WTC11 (cell line): ENCODE measurements around the gene ACRV1. TPM values are rescaled to one million over a fixed set of nuclear protein-coding genes. Genes with fewer than 3 reads are reported as not detected.
"Not testable (repeated sequence)": the region's sequence is repeated elsewhere in the genome, so short reads cannot be mapped to it uniquely, and the experiment has no call there.

ENCODE experiments used
- ATAC-seq: fragments of 200-7000 bp; cut with Tn5 transposase; 2 replicates; pipeline ENCODE4 v1.10.0; 2021; ENCODE audit warnings: mild to moderate bottlenecking, moderate library complexity
- CTCF ChIA-PET: fragments of 300-600 bp; sonication (Branson Sonifier 250); formaldehyde crosslinking; loops from one replicate; lab custom pipeline; 2021; ENCODE audit warnings: antibody characterized with exemption; lab: Charles Lee
- POLR2A ChIA-PET: fragments of 350-600 bp; sonication (Branson Sonifier 250); formaldehyde crosslinking; loops from one replicate; lab custom pipeline; 2021; ENCODE audit warnings: antibody characterized with exemption; lab: Charles Lee
- DNase-seq: peaks from one replicate; pipeline ENCODE4 v3.0.0; 2021; ENCODE audit warnings: low spot score
- H3K27ac Mint-ChIP-seq: 2 replicates; pipeline ENCODE4 v1.8.0; 2021; ENCODE audit warnings: mixed read lengths
- H3K27me3 Mint-ChIP-seq: 2 replicates; pipeline ENCODE4 v1.8.0; 2021; ENCODE audit warnings: low read depth, mild to moderate bottlenecking, moderate library complexity, mixed read lengths
- H3K36me3 Mint-ChIP-seq: 2 replicates; pipeline ENCODE4 v1.8.0; 2021; ENCODE audit warnings: mixed read lengths
- H3K4me1 Mint-ChIP-seq: 2 replicates; pipeline ENCODE4 v1.8.0; 2022; ENCODE audit warnings: mixed read lengths
- H3K4me3 Mint-ChIP-seq: 2 replicates; pipeline ENCODE4 v1.8.0; 2021; ENCODE audit warnings: mild to moderate bottlenecking, moderate library complexity, mixed read lengths
- H3K9me3 Mint-ChIP-seq: 2 replicates; pipeline ENCODE4 v1.8.0; 2021; ENCODE audit warnings: mixed read lengths
- ATF6 ChIP-seq: sonication (generic); formaldehyde crosslinking; IDR thresholded peaks from 2 replicates; pipeline ENCODE4 v1.8.1; 2023; ENCODE audit warnings: mild to moderate bottlenecking, missing genetic modification reagents
- ELF4 ChIP-seq: sonication (generic); formaldehyde crosslinking; IDR thresholded peaks from 2 replicates; pipeline ENCODE4 v1.8.1; 2022; ENCODE audit warnings: low read depth, mild to moderate bottlenecking, moderate library complexity, missing genetic modification reagents
- FOXP1 ChIP-seq: sonication (generic); formaldehyde crosslinking; IDR thresholded peaks from 2 replicates; pipeline ENCODE4 v1.8.0; 2022; ENCODE audit warnings: missing genetic modification reagents, mild to moderate bottlenecking, moderate library complexity, borderline replicate concordance
- GTF2I ChIP-seq: fragments of 250-450 bp; sonication (Bioruptor Pico); conservative IDR thresholded peaks from 2 replicates; pipeline ENCODE4 v1.4.0; 2021; ENCODE audit warnings: mild to moderate bottlenecking
- HMGA2 ChIP-seq: fragments of 250-450 bp; sonication (Bioruptor Pico); IDR thresholded peaks from 2 replicates; pipeline ENCODE4 v1.4.0; 2021; ENCODE audit warnings: mild to moderate bottlenecking, moderate library complexity
- JAZF1 ChIP-seq: fragments of 250-450 bp; sonication (Bioruptor Pico); IDR thresholded peaks from 2 replicates; pipeline ENCODE4 v1.9.0; 2021; ENCODE audit warnings: moderate library complexity, mild to moderate bottlenecking, inconsistent platforms
- OVOL2 ChIP-seq: fragments of 250-450 bp; sonication (Bioruptor Pico); IDR thresholded peaks from 2 replicates; pipeline ENCODE4 v1.9.0; 2021; ENCODE audit warnings: mild to moderate bottlenecking, borderline replicate concordance
- SMAD4 ChIP-seq: sonication (generic); formaldehyde crosslinking; IDR thresholded peaks from 2 replicates; pipeline ENCODE4 v1.8.0; 2022; ENCODE audit warnings: mild to moderate bottlenecking, missing genetic modification reagents
- TCF7 ChIP-seq: sonication (generic); formaldehyde crosslinking; IDR thresholded peaks from 2 replicates; pipeline ENCODE4 v1.8.0; 2022; ENCODE audit warnings: mild to moderate bottlenecking, low read depth, missing genetic modification reagents, moderate library complexity
- ZMAT4 ChIP-seq: fragments of 250-450 bp; sonication (Bioruptor Pico); IDR thresholded peaks from 2 replicates; pipeline ENCODE4 v1.9.0; 2021; ENCODE audit warnings: mild to moderate bottlenecking
- ZNF232 ChIP-seq: sonication (generic); formaldehyde crosslinking; IDR thresholded peaks from 2 replicates; pipeline ENCODE4 v1.8.0; 2022; ENCODE audit warnings: mild to moderate bottlenecking, missing genetic modification reagents
- ZSCAN18 ChIP-seq: fragments of 250-450 bp; sonication (Bioruptor Pico); IDR thresholded peaks from 2 replicates; pipeline ENCODE4 v2.1.2; 2022; ENCODE audit warnings: mild to moderate bottlenecking, moderate library complexity
- total RNA-seq: library from RNA; stranded (reverse); gene quantifications from 3 replicates; pipeline ENCODE4 v1.2.3, GENCODE V29; 2021
- TF ChIP-seq, protein P1 (sequence below): fragments of 250-450 bp; sonication (Bioruptor Pico); conservative IDR thresholded peaks from 2 replicates; pipeline ENCODE4 v1.9.0; 2021; ENCODE audit warnings: mild to moderate bottlenecking
- TF ChIP-seq, protein P2 (sequence below): fragments of 250-450 bp; sonication (Bioruptor Pico); IDR thresholded peaks from 2 replicates; pipeline ENCODE4 v1.8.0; 2021; ENCODE audit warnings: mild to moderate bottlenecking
- TF ChIP-seq, protein P3 (sequence below): sonication (generic); formaldehyde crosslinking; IDR thresholded peaks from 2 replicates; pipeline ENCODE4 v1.8.0; 2022; ENCODE audit warnings: mild to moderate bottlenecking, missing genetic modification reagents

The ACRV1 gene
- total RNA-seq, 1 experiment from 2014 or later: not detected

DNA sequence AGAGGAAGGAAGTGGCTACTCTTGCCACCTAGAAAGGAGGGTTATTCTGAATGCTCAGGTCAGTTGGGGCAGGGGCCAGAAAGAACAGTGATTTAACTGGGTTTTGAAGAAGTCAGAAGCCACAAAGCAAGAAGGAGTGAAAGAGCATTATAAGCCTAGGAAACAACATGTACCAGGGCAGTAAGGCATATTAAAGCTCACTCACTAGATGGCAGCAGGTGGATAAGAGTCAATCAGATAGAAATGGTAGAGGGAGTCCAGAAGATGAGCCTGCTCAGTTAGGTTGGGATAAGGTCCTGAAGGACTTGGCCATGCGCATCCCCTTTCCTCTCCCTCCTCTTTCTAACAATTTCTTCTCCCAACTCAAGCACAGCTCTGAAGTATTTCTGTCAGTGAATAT is 43.5 kb upstream of the ACRV1 start:
- CTCF ChIA-PET: interaction anchor here (1.4 to 1.6 kb wide), 4 partner anchors 22 to 164 kb away, joined by 3 to 7 read pairs (median 4); partner anchors contain the start of gene HYLS1
- TF ChIP-seq ZMAT4 (CRISPR knock-in tag) (no peak), FOXP1 (CRISPR knock-in tag) (no peak), GTF2I (CRISPR knock-in tag) (no peak), ELF4 (CRISPR knock-in tag) (no peak), SMAD4 (CRISPR knock-in tag) (no peak), ZNF232 (CRISPR knock-in tag) (no peak), TCF7 (no peak), JAZF1 (CRISPR knock-in tag) (no peak), ZSCAN18 (CRISPR knock-in tag) (no peak)
- TF ChIP-seq, protein P1, sequence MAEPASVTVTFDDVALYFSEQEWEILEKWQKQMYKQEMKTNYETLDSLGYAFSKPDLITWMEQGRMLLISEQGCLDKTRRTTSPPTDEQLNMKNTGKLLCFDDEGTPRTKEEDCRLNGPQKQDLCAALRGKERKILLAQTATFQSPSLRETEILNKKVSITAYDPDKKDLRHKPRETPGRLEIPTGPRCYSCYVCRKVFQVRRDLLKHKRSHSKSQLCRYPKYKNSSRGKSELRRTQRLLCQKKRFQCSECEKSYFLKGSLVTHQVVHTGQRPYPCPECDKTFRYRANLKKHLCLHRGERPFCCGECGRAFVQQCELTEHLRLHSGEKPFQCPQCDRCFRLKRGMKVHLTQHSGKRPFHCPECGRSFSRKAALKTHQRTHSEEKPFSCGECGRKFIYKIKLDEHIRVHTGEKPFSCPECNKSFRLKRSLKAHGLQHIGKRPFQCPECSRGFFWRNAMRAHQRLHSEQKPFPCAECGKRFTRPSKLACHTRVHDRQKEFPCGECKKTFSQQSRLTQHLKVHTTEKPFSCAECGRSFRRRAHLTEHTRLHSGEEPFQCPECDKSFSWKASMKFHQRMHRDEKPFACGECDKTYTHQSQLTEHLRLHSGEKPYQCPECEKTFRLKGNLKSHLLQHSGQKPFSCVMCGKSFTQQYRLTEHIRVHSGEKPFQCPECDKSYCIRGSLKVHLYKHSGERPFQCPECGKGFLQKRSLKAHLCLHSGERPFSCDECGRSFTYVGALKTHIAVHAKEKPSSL (CRISPR knock-in tag): no peak
- DNase-seq (no peak), ATAC-seq (peak; percentile 88)
- Mint-ChIP-seq H3K27me3 (no peaks in the 10 kb centered on the region; the same call in 1 of the 2 replicates), H3K27ac (no peak overlapping the region), H3K36me3 (no peaks in the 10 kb centered on the region), H3K4me3 (no peak overlapping the region), H3K9me3 (no peaks in the 10 kb centered on the region), H3K4me1 (no peaks in the 10 kb centered on the region)
- POLR2A ChIA-PET: no interaction called here

- ATAC-seq (no peak), DNase-seq (no peak)
- ChIA-PET POLR2A (no interaction called here), CTCF (no interaction called here)
- H3K36me3 Mint-ChIP-seq: peaks cover 8% of the 10 kb centered on the region
- no peak overlapping the region for H3K27ac Mint-ChIP-seq
- no peak overlapping the region for H3K4me3 Mint-ChIP-seq
- H3K4me1 Mint-ChIP-seq: no peaks in the 10 kb centered on the region
- no peak for TF ChIP-seq HMGA2 (CRISPR knock-in tag)
- no peak for TF ChIP-seq OVOL2
- TF ChIP-seq, protein P2, sequence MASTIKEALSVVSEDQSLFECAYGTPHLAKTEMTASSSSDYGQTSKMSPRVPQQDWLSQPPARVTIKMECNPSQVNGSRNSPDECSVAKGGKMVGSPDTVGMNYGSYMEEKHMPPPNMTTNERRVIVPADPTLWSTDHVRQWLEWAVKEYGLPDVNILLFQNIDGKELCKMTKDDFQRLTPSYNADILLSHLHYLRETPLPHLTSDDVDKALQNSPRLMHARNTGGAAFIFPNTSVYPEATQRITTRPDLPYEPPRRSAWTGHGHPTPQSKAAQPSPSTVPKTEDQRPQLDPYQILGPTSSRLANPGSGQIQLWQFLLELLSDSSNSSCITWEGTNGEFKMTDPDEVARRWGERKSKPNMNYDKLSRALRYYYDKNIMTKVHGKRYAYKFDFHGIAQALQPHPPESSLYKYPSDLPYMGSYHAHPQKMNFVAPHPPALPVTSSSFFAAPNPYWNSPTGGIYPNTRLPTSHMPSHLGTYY (CRISPR knock-in tag): no peak
- peaks cover 20% of the 10 kb centered on the region for H3K9me3 Mint-ChIP-seq
- H3K27me3 Mint-ChIP-seq: peaks cover 3% of the 10 kb centered on the region; the same call in 1 of the 2 replicates
Measured at GRCh38 chr11:125720781-125721180, 40.1 kb upstream of the ACRV1 start.

DNA sequence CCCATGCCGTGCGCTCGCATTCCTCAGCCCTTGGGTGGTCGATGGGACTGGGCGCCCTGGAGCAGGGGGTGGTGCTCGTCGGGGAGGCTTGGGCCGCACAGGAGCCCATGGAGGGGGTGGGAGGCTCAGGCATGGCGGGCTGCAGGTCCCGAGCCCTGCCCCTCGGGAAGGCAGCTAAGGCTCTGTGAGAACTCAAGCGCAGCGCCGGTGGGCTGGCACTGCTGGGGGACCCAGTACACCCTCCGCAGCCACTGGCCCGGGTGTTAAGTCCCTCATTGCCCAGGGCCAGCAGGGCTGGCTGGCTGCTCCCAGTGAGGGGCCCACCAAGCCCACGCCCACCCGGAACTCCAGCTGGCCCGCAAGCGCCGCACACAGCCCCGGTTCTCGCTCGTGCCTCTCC is 24.0 kb upstream of the ACRV1 start:
- POLR2A ChIA-PET, H3K36me3 Mint-ChIP-seq, H3K27ac Mint-ChIP-seq, CTCF ChIA-PET, H3K27me3 Mint-ChIP-seq, DNase-seq, ATAC-seq, H3K4me3 Mint-ChIP-seq: not testable (repeated sequence)
- peaks cover 16% of the 10 kb centered on the region for H3K4me1 Mint-ChIP-seq
- peaks cover 19% of the 10 kb centered on the region for H3K9me3 Mint-ChIP-seq

- no peaks in the 10 kb centered on the region; the same call in none of the 2 replicates for H3K27me3 Mint-ChIP-seq
- no peak overlapping the region for H3K27ac Mint-ChIP-seq
- H3K36me3 Mint-ChIP-seq: 0 out of 2 replicates have a peak, but pooled peaks cover 2% of the 10 kb centered on the region
- no peak overlapping the region for H3K4me3 Mint-ChIP-seq
- H3K9me3 Mint-ChIP-seq: peaks cover 11% of the 10 kb centered on the region
- ChIA-PET CTCF (interaction anchor here (0.7 to 2.3 kb wide), 10 partner anchors 9 to 201 kb away, joined by 3 to 8 read pairs (median 4); partner anchors contain the start of genes ACRV1 and PUS3), POLR2A (no interaction called here)
- ATAC-seq: peak; percentile 85
- DNase-seq: peak; percentile 44
- peaks cover 16% of the 10 kb centered on the region for H3K4me1 Mint-ChIP-seq
- no peak for TF ChIP-seq ATF6 (CRISPR knock-in tag)
- TF ChIP-seq, protein P3, sequence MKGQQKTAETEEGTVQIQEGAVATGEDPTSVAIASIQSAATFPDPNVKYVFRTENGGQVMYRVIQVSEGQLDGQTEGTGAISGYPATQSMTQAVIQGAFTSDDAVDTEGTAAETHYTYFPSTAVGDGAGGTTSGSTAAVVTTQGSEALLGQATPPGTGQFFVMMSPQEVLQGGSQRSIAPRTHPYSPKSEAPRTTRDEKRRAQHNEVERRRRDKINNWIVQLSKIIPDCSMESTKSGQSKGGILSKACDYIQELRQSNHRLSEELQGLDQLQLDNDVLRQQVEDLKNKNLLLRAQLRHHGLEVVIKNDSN (CRISPR knock-in tag): no peak
- no peak for TF ChIP-seq ZNF232 (CRISPR knock-in tag)
Measured at GRCh38 chr11:125701858-125702621, 21.4 kb upstream of the ACRV1 start.
